Gastroesophageal sphincter (tissue), 3 donors: ENCODE data around the gene IFIT1.

Source experiments
- CTCF ChIP-seq, 4 experiments: fragments of 200-600 bp in 2 of 4; fragments of 450-650 bp in 2 of 4; sonication (generic) in 1 of 4; IDR thresholded peaks; one replicate each; pipeline ENCODE4 v1.5.1; 2017 to 2019; ENCODE audit warnings: antibody characterized with exemption in 4 of 4, mild to moderate bottlenecking in 2 of 4, moderate library complexity in 2 of 4
- EP300 ChIP-seq: sonication (generic); formaldehyde crosslinking; IDR thresholded peaks from one replicate; pipeline ENCODE4 v1.6.1; 2017; ENCODE audit warnings: antibody characterized with exemption, mild to moderate bottlenecking
- POLR2A ChIP-seq, 2 donors: fragments of 450-650 bp; IDR thresholded peaks; one replicate each; pipeline ENCODE4 v1.6.1; 2017; ENCODE audit warnings: antibody characterized with exemption in 2 of 2, mild to moderate bottlenecking in 2 of 2, moderate library complexity in 1 of 2
- POLR2AphosphoS5 ChIP-seq: sonication (generic); formaldehyde crosslinking; IDR thresholded peaks from one replicate; pipeline ENCODE4 v1.6.1; 2017; ENCODE audit warnings: antibody characterized with exemption

- TF ChIP-seq CTCF (IDR thresholded peaks at IDR 0.05) = no peak
- no peak for TF ChIP-seq POLR2A (IDR thresholded peaks at IDR 0.05)
- TF ChIP-seq EP300 = no peak
- peak; percentile 45 for TF ChIP-seq POLR2AphosphoS5
These were observed 40.4 kb upstream of the IFIT1 start for GRCh38 chr10:89351780-89352597.
